GM15510 (cell line): ENCODE results near the gene FIGLA.

ENCODE experiments used
- POLR2A ChIP-seq: IDR thresholded peaks from 3 replicates; pipeline ENCODE4 v1.6.1; 2011; ENCODE audit warnings: borderline replicate concordance; ENCODE audit not compliant: insufficient read length; ENCODE audit errors: extremely low read depth

FIGLA gene

DNA sequence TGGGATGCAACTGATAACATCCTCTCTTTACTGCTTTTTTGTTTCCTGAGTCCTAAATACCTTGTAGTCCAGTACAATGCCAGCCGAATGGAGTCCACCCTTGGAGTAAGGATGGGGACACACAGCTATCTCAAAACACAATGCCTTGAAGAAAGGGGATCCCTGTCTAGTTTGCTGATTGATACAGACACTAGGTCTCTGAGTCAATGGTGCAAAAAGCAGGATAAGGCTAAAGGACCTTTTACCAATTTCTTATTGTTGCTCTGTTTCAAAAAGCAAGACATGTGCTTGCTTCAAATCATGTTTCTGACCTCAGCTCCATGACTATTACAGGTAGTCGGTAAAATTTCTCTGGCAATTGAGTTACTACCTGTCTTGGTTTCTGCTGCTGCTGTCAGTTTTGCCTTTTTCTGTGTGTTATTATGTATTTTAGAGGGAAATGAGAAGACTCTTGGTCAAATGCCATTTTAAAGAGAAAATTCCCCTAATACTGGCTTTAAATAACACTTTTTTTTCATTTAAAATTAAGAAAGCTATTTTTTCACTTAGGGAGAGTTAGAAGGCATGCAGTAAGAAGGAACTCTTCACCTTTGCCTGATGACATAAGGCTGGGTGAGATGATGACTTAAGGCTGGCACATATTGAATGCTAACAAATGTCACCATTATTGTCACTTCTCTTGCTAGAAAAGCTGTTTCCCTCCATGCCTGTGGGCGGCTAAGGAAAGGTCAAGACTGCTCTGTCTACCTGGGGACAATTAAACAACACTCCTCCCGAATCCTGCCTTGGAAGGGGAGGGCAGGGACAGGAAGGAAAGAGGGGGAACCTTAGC, 4.9 kb upstream of the FIGLA start:
- no peak for TF ChIP-seq POLR2A

DNA sequence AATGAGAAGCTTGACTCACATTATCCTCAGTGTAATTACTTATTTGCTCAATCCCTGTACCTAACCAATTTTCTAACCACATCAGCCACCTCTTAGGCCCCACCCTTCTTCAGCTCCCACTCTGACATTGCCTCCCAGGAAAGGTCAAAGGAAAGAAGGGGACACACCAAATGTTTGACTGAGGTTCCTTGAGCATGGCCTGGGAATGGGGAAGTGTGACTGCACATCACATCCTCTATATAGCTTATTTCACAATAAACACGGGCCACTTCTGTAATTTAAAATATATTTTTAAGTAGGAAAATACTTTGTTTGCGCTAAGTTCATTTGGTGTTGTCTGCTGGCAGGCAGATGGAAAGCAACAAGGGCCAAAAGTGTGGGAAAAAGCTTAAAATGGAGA, 3.0 kb upstream of the FIGLA start:
- no peak for TF ChIP-seq POLR2A

DNA sequence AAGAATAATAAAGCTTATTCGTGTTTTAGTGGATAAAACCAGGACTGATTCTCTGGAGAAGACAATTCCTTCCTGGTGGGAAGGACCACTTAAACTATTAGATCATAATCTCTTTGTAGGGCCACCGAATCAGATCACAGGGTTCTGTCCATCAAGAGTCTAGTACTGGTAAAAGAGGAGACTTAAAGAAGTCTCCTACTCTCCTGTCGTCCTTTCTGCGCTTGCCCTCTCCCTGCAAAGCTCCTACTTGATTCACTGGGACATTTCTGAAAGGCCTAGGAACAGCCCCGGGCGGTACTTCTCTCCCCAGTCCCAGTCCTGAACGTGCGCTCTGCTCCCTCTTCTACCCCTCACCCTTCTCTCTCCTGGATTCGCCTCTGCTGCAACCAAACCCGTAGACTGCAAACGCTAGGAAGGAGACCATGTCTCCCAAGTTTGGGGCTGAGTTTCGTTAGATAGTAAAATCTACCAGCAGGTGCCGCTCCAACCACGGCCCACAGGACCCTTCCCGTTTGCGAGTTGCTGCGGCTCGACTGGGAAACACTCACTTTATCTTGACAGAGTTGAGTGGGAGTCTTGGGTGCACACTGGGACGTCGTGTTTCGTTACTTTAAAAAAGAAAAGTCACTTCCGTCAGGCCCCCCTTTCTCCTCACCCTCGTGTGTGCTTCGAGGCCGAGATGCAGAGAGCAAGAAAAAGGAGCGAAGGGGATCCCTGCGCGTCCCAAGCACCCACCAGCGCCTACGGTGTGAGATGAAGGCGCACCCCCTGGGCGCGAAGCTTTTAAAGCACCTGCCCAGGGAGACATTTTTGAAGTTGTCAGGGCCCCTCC, 923 bp downstream of the FIGLA start:
- no peak for TF ChIP-seq POLR2A

DNA sequence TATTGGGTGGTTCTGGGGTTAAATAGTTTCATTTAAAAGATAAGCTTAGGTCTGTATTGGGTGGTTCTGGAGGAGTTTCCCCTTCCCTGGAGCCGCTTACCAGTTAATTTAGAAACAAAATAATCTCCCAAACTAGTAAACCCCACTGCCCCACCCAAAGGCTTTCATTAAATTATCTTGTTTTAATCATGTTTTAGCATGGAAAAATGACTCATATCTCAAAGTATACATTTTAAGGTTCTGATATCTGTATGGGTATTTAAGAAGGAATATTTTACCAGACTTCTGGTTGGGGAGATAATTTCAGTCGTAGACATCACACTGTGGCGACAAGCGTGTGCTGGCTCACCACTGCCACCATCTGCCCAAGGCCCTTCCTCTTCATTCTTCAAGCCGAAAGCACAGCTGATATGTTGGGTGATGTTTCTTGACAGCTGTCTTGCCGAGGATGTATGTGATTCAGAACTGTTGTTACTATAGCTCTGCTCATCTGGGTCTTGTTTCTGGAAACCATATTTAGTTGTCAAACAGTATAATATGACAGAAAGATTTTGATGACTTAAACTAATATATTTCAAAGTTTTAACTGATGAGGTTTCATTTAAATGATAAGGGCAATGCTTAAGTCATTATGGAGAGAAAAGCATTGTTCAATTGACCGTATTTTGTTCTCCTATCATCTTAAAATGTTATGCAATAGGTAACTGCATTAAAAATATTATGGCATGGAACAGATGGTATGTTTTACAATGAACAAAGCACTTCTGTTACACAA, 5.1 kb downstream of the FIGLA start:
- TF ChIP-seq POLR2A: no peak

- TF ChIP-seq POLR2A: no peak
Observed at GRCh38 chr2:70784320-70784719, 6.1 kb downstream of the FIGLA start.

DNA sequence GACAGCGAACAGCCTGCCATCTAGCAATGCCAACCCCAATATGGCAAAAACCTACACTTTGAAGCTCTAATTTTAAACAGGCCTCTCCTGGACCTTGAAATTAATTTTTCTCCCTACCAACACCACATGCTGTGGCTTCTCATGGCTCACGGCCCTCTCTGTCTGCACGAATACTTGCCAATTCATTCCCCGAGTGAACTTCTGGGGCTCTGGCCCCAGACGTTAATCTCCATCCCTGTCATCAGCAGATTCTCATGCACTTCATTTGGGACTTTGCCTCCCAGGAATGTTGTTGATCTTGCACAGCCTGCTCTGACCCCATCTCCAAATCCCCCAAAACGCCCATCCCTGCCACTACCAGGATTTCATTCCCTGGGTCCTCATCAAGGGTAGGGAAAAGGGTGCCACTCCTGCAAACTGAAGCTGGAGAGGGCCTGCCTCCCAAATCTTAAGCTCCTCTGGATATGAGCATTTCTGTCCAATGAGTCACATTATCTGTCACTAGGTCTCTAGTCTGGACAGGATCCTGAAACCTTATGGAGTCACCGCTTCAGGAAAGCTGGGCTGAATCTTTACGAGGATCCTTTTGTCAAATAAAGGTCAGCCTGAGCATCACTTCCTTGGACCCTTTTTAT, 10.4 kb downstream of the FIGLA start:
- TF ChIP-seq POLR2A: no peak

DNA sequence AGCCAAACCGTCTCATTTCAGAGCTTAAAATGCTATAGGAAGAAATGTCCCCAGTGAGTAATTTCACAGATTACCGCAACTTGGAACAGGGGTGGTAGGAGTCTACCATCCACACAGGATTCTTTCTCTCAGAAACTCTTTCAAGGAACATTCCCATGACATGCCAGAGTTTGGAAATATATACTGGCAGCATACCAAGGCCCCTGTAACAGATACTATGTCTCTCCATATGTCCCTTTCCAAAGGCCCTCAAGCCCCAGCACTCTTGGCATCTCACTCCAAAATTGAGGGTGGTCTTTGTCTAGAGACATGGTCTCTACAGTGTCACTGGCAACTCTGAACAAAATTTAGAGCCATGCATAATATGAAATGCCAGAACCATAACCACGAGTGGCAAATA, 11.0 kb downstream of the FIGLA start:
- TF ChIP-seq POLR2A: no peak

GRCh38 chr2:70778676-70779075, 11.8 kb downstream of the FIGLA start:
- TF ChIP-seq POLR2A: no peak

- no peak for TF ChIP-seq POLR2A
Observed at GRCh38 chr2:70777450-70777849, 13.0 kb downstream of the FIGLA start.

DNA sequence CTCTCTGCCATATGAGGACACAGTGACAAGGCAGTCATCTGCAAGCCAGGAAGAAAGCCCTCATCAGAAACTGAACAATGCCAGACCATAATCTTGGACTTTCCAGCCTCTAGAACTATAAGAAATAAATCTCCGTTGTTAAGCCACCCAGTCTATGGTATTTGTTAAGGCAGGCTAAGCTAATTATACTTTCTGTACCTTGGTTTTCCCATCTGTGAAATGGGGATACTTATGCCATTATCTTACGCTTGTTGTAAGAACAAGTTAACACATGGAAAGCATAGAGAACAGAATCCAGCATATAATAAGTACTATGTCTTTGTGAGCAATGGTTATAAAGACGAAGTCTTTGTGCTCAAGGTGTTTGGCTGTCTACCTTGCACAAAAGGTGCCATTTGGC, 14.2 kb downstream of the FIGLA start:
- TF ChIP-seq POLR2A: no peak

- no peak for TF ChIP-seq POLR2A
Observed at GRCh38 chr2:70775141-70775540, 15.3 kb downstream of the FIGLA start.

DNA sequence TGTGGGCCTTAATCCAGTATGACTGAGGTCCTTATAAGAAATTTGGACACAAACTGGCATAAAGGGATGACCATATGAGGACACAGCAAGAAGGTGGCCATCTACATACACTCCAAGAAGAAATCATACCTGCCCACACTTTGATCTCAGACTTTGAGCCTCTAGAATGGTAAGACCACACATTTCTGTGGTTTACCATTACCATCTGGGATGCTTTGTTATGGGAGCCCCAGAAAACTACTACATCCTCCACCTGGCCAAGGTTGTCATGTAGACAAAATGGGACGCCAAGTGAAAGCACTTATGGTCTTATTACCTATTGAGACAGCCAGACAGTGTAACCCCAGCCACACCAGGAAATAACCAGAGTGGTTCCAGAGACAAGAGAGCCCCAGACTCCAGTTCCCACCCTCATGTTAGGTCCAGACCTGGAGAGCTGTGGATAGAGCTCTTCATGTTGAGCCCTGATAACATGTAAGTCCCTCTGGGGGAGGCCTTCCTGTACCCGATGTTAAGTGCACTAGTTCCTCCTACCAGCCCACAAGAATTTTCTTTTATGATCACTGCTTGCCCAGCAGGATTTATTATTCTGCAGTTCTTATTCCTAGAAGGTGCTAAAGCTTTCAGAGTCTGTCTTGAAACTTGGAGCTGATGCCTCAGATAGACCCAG, 17.8 kb downstream of the FIGLA start:
- no peak for TF ChIP-seq POLR2A

DNA sequence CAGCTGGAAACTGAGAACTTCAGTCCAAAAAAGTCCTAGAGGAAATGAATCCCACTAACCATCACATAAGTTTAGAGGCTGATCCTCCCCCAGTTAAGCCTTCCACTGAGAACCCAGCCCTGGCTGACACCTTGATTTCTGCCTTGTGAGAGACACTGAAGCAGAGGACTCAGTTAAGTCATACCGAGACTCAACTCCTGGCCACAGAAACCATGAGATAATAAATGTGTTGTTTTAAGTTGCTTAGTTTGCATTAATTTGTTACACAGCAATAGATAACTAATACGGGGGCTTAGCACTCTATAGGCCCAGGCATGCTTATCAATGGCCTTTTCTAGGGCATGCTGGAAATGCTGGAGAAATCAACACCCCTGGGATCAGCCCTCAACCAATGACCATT, 19.0 kb downstream of the FIGLA start:
- no peak for TF ChIP-seq POLR2A

DNA sequence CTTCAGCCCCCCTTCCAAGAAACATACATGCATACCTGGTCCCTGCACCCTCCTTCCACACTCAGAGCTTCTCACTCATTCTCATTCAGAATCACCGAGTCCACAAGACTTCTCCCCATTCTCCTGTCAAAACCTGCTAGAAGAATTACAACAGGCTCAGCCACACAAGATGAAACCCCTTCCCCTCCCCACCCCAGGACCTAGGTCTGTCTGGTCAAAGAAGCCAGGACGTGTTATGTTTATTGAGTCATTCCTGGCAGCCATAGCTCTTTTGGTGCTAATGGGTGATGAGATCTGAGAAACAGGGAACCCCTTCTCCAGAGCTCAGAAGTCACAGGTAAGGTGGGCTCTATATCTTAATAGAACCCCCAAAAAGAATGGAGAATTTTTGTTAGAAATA, 21.0 kb downstream of the FIGLA start:
- TF ChIP-seq POLR2A: no peak

GRCh38 chr2:70768590-70769085, 21.8 kb downstream of the FIGLA start:
- TF ChIP-seq POLR2A: no peak
